Erythroblast (primary cell): ENCODE data around the gene TENM3.
"Not testable (repeated sequence)": the region's sequence is repeated elsewhere in the genome, so short reads cannot be mapped to it uniquely, and the experiment has no call there.

Experiments
- GATA1 ChIP-seq: IDR thresholded peaks from 2 replicates; pipeline ENCODE4 v1.6.1; 2011; ENCODE audit warnings: low read depth, mild to moderate bottlenecking, control low read depth, low read length, moderate library complexity
- POLR2A ChIP-seq: IDR thresholded peaks from 2 replicates; pipeline ENCODE4 v1.6.1; 2011; ENCODE audit warnings: mild to moderate bottlenecking, low read length

DNA sequence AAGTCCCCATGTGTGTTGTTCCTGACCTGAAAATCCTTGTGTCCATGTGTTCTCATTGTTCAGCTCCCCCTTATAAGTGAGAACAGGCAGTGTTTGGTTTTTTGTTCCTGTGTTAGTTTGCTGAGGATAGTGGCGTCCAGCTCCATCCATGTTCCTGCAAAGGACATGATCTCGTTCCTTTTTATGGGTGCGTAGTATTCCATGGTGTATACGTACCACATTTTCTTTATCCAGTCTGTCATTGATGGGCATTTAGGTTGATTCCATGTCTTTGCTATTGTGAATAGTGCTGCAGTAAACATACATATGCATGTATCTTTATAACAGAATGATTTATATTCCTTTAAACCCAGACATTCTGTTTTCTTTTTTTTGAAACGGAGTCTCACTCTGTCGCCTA, 6.2 kb upstream of the TENM3 start:
- not testable (repeated sequence) for TF ChIP-seq POLR2A, GATA1
